ENCODE data around the gene MAP1A. TPM values are rescaled to one million over a fixed set of nuclear protein-coding genes. Genes with fewer than 3 reads are reported as not detected.
A peak's percentile ranks its signal among the peaks of the same experiment; 100 is the strongest.

MAP1A gene
- 10 to 100 TPM; 17.7 to 19.1 TPM for total RNA-seq
- 11.4 TPM for polyA plus RNA-seq (ENCODE audit: insufficient read depth, low read depth, low replicate concordance)
- long read RNA-seq, donor 1, partial matches to known transcripts: 6 of 6 reads
- long read RNA-seq, donor 1, other reads (novel, unspliced or antisense): 0 of 6 reads
- long read RNA-seq, donor 2, partial matches to known transcripts: 15 of 15 reads
- long read RNA-seq, donor 2, other reads (novel, unspliced or antisense): 0 of 15 reads

- intact Hi-C loops (cut with DNase I; ENCODE audit: low total_unique reads): no loop called here
Measured at GRCh38 chr15:43517354-43518196, at the start of gene MAP1A. Gene MAP1A, plus strand, starts transcription at chr15:43517608. Its CDS starts 3,866 bp downstream, at chr15:43521474.

DNA sequence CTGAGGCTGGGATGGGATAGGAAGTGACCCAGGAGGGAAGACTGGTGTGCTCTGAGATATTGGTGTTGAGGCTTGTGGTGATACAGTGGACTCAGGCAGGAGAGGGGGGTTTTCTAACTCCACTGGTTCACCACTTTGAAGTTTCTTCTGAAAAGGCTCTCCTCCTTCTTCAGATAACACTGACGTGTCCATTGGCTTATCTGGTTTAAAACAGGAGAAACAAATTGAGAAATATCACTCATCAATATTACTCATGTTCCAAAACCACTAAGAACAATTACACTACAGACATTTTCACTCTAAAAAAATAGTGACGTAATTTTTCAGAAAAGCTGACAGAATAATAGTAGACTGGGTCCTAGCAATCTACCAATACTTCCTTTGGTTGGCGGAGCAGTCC lies 47.5 kb upstream of the MAP1A start:
- H3K4me3 ChIP-seq: no peak overlapping the region
- H3K36me3 ChIP-seq (ENCODE audit: low read depth, missing control alignments): no peaks in the 10 kb centered on the region
- TF ChIP-seq POLR2A (IDR thresholded peaks at IDR 0.05): no peak
- H3K4me1 ChIP-seq: no peaks in the 10 kb centered on the region
- H3K27me3 ChIP-seq: no peaks in the 10 kb centered on the region
- H3K9me3 ChIP-seq: no peaks in the 10 kb centered on the region
- no peak overlapping the region for H3K27ac ChIP-seq
- DNase-seq: no peak
- intact Hi-C loops (cut with DNase I; ENCODE audit: low total_unique reads): no loop called here
- WGBS, 2 donors: 81 to 86% methylated on average over 3 of the region's 3 CpGs

More at GRCh38 chr15:43517354-43518196, at the start of gene MAP1A:
- no peak for TF ChIP-seq POLR2A (IDR thresholded peaks at IDR 0.05)
- no peaks in the 10 kb centered on the region for H3K36me3 ChIP-seq (ENCODE audit: low read depth, missing control alignments)
- no peaks in the 10 kb centered on the region for H3K9me3 ChIP-seq
- 6 to 30% methylated on average over 10 to 12 of the region's 15 CpGs for WGBS, 2 donors
- DNase-seq: peak; percentile 68
- peak within 1 kb of the TSS; percentile 72 to 83 for H3K27ac ChIP-seq
- H3K27me3 ChIP-seq: no peaks in the 10 kb centered on the region
- H3K4me3 ChIP-seq: peak within 1 kb of the TSS; percentile 47 to 56
- peaks cover 24% of the 10 kb centered on the region for H3K4me1 ChIP-seq

DNA sequence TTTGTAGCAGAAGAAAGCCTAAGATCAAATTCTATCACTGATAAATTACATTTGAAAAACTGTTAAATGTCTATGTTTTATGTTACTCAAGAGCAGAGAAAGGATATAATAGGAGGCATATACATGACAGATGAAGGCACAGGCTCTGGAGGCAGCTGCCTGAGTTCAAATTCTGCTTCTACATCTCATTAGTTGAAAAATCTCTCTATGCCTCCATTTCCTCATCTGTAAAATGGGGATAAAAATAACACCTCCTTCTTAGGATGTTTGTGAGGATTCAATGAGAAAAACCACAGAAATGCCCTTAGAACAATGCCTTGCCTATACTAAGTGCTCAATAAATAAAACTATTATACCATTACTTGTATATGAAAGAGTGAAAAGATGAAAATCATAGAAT lies 45.4 kb upstream of the MAP1A start:
- H3K4me3 ChIP-seq: no peak overlapping the region
- TF ChIP-seq POLR2A (IDR thresholded peaks at IDR 0.05) (no peak), CTCF (IDR thresholded peaks at IDR 0.05) (no peak)
- no peaks in the 10 kb centered on the region for H3K9me3 ChIP-seq
- H3K4me1 ChIP-seq: no peaks in the 10 kb centered on the region
- H3K36me3 ChIP-seq (ENCODE audit: low read depth, missing control alignments): no peaks in the 10 kb centered on the region
- no peaks in the 10 kb centered on the region for H3K27me3 ChIP-seq
- no peak for DNase-seq
- intact Hi-C loops (cut with DNase I; ENCODE audit: low total_unique reads): no loop called here
- no peak overlapping the region for H3K27ac ChIP-seq

GRCh38 chr15:43473885-43474284 lies 43.5 kb upstream of the MAP1A start:
- H3K36me3 ChIP-seq (ENCODE audit: low read depth, missing control alignments): no peaks in the 10 kb centered on the region
- no peak overlapping the region for H3K4me3 ChIP-seq
- intact Hi-C loops (cut with DNase I; ENCODE audit: low total_unique reads): no loop called here
- no peak overlapping the region for H3K27ac ChIP-seq
- no peaks in the 10 kb centered on the region for H3K27me3 ChIP-seq
- 80 to 94% methylated on average over 7 to 25 of the region's 25 CpGs for WGBS, 2 donors
- no peak for TF ChIP-seq POLR2A (IDR thresholded peaks at IDR 0.05)
- H3K4me1 ChIP-seq: no peaks in the 10 kb centered on the region
- DNase-seq: no peak
- H3K9me3 ChIP-seq: no peaks in the 10 kb centered on the region

GRCh38 chr15:43483297-43484128 lies 33.9 kb upstream of the MAP1A start:
- WGBS, 2 donors: 64 to 73% methylated on average over 4 of the region's 4 CpGs
- Histone ChIP-seq H3K4me1 (peaks cover 7% of the 10 kb centered on the region), H3K27ac (no peak overlapping the region), H3K27me3 (no peaks in the 10 kb centered on the region), H3K4me3 (no peak overlapping the region), H3K9me3 (no peaks in the 10 kb centered on the region), H3K36me3 (ENCODE audit: low read depth, missing control alignments) (no peaks in the 10 kb centered on the region)
- no peak for DNase-seq
- intact Hi-C loops (cut with DNase I; ENCODE audit: low total_unique reads): no loop called here
- TF ChIP-seq POLR2A (IDR thresholded peaks at IDR 0.05) (no peak), CTCF (IDR thresholded peaks at IDR 0.05) (peak in 2 of 3 experiments; percentile 24 to 26)

DNA sequence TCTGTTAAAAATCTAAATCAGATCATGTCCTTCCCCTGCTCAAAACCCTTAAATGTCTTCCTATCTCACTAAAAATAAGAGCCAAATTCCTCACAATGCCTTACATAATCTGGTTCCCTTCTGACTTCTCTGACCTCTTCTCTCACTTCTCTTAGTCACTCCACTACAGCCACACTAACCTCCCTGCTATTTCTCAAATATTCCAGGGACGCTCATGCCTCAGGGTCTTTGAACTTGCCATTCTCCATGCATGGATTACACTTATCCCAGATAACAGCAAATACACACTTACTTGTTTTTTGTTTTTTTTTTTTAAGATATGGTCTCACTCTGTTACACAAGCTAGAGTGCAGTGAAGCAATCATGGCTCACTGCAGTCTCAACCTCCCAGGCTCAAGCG lies 33.0 kb upstream of the MAP1A start:
- TF ChIP-seq CTCF (IDR thresholded peaks at IDR 0.05) (no peak), POLR2A (IDR thresholded peaks at IDR 0.05) (no peak)
- WGBS, 2 donors: 91 to 93% methylated on average over 2 of the region's 2 CpGs
- intact Hi-C loops (cut with DNase I; ENCODE audit: low total_unique reads): no loop called here
- H3K27me3 ChIP-seq: no peaks in the 10 kb centered on the region
- DNase-seq: no peak
- peaks cover 7% of the 10 kb centered on the region for H3K4me1 ChIP-seq
- no peaks in the 10 kb centered on the region for H3K36me3 ChIP-seq (ENCODE audit: low read depth, missing control alignments)
- H3K27ac ChIP-seq: no peak overlapping the region
- H3K9me3 ChIP-seq: no peaks in the 10 kb centered on the region
- no peak overlapping the region for H3K4me3 ChIP-seq

All from testis (tissue), 5 donors.